WTC11 (cell line): ENCODE data around the gene RNF149. TPM values are rescaled to one million over a fixed set of nuclear protein-coding genes. Genes with fewer than 3 reads are reported as not detected.
"Not testable (repeated sequence)": the region's sequence is repeated elsewhere in the genome, so short reads cannot be mapped to it uniquely, and the experiment has no call there.

Source experiments
- ATAC-seq: fragments of 200-7000 bp; cut with Tn5 transposase; 2 replicates; pipeline ENCODE4 v1.10.0; 2021; ENCODE audit warnings: mild to moderate bottlenecking, moderate library complexity
- CTCF ChIA-PET: fragments of 300-600 bp; sonication (Branson Sonifier 250); formaldehyde crosslinking; loops from one replicate; lab custom pipeline; 2021; ENCODE audit warnings: antibody characterized with exemption; lab: Charles Lee
- POLR2A ChIA-PET: fragments of 350-600 bp; sonication (Branson Sonifier 250); formaldehyde crosslinking; loops from one replicate; lab custom pipeline; 2021; ENCODE audit warnings: antibody characterized with exemption; lab: Charles Lee
- DNase-seq: peaks from one replicate; pipeline ENCODE4 v3.0.0; 2021; ENCODE audit warnings: low spot score
- H3K27ac Mint-ChIP-seq: 2 replicates; pipeline ENCODE4 v1.8.0; 2021; ENCODE audit warnings: mixed read lengths
- H3K27me3 Mint-ChIP-seq: 2 replicates; pipeline ENCODE4 v1.8.0; 2021; ENCODE audit warnings: low read depth, mild to moderate bottlenecking, moderate library complexity, mixed read lengths
- H3K36me3 Mint-ChIP-seq: 2 replicates; pipeline ENCODE4 v1.8.0; 2021; ENCODE audit warnings: mixed read lengths
- H3K4me1 Mint-ChIP-seq: 2 replicates; pipeline ENCODE4 v1.8.0; 2022; ENCODE audit warnings: mixed read lengths
- H3K4me3 Mint-ChIP-seq: 2 replicates; pipeline ENCODE4 v1.8.0; 2021; ENCODE audit warnings: mild to moderate bottlenecking, moderate library complexity, mixed read lengths
- H3K9me3 Mint-ChIP-seq: 2 replicates; pipeline ENCODE4 v1.8.0; 2021; ENCODE audit warnings: mixed read lengths
- CBFB ChIP-seq: sonication (generic); formaldehyde crosslinking; IDR thresholded peaks from 2 replicates; pipeline ENCODE4 v1.8.1; 2022; ENCODE audit warnings: mild to moderate bottlenecking, low read depth, missing genetic modification reagents
- ELF4 ChIP-seq: sonication (generic); formaldehyde crosslinking; IDR thresholded peaks from 2 replicates; pipeline ENCODE4 v1.8.1; 2022; ENCODE audit warnings: low read depth, mild to moderate bottlenecking, moderate library complexity, missing genetic modification reagents
- ESRRA ChIP-seq: sonication (generic); formaldehyde crosslinking; IDR thresholded peaks from 2 replicates; pipeline ENCODE4 v1.8.1; 2022; ENCODE audit warnings: mild to moderate bottlenecking, missing genetic modification reagents, borderline replicate concordance
- ETV6 ChIP-seq: sonication (generic); formaldehyde crosslinking; IDR thresholded peaks from 2 replicates; pipeline ENCODE4 v1.8.1; 2022; ENCODE audit warnings: mild to moderate bottlenecking, missing genetic modification reagents
- GTF2I ChIP-seq: fragments of 250-450 bp; sonication (Bioruptor Pico); conservative IDR thresholded peaks from 2 replicates; pipeline ENCODE4 v1.4.0; 2021; ENCODE audit warnings: mild to moderate bottlenecking
- IRF2 ChIP-seq: sonication (generic); formaldehyde crosslinking; IDR thresholded peaks from 2 replicates; pipeline ENCODE4 v1.8.0; 2022; ENCODE audit warnings: low read depth, missing genetic modification reagents, borderline replicate concordance
- KAT7 ChIP-seq: sonication (generic); formaldehyde crosslinking; IDR thresholded peaks from 2 replicates; pipeline ENCODE4 v1.8.1; 2023; ENCODE audit warnings: missing genetic modification reagents, mild to moderate bottlenecking, borderline replicate concordance
- MXD4 ChIP-seq: fragments of 250-450 bp; sonication (Bioruptor Pico); IDR thresholded peaks from 2 replicates; pipeline ENCODE4 v1.8.0; 2021; ENCODE audit warnings: mild to moderate bottlenecking, moderate library complexity, borderline replicate concordance
- NFYB ChIP-seq: sonication (generic); formaldehyde crosslinking; conservative IDR thresholded peaks from 2 replicates; pipeline ENCODE4 v1.8.0; 2022; ENCODE audit warnings: low read depth, missing genetic modification reagents
- TEAD4 ChIP-seq: sonication (generic); formaldehyde crosslinking; IDR thresholded peaks from 2 replicates; pipeline ENCODE4 v1.8.0; 2022; ENCODE audit warnings: mild to moderate bottlenecking, missing genetic modification reagents
- ZBTB43 ChIP-seq: sonication (generic); formaldehyde crosslinking; IDR thresholded peaks from 2 replicates; pipeline ENCODE4 v1.8.1; 2023; ENCODE audit warnings: mild to moderate bottlenecking, missing genetic modification reagents
- ZNF396 ChIP-seq: fragments of 250-450 bp; sonication (Bioruptor Pico); IDR thresholded peaks from 2 replicates; pipeline ENCODE4 v1.8.0; 2021; ENCODE audit warnings: mild to moderate bottlenecking, moderate library complexity, borderline replicate concordance
- ZNF423 ChIP-seq: fragments of 250-450 bp; sonication (Bioruptor Pico); IDR thresholded peaks from 2 replicates; pipeline ENCODE4 v2.1.2; 2022; ENCODE audit warnings: mild to moderate bottlenecking, moderate library complexity
- total RNA-seq: library from RNA; stranded (reverse); gene quantifications from 3 replicates; pipeline ENCODE4 v1.2.3, GENCODE V29; 2021
- TF ChIP-seq, protein P1 (sequence below): fragments of 200-600 bp; IDR thresholded peaks from 2 replicates; pipeline ENCODE4 v1.8.0; 2022; ENCODE audit warnings: antibody characterized with exemption

The RNF149 gene
- total RNA-seq, 1 experiment from 2014 or later = 25.6 TPM

GRCh38 chr2:101245468-101245867 is 63.0 kb downstream of the RNF149 start:
- peaks cover 21% of the 10 kb centered on the region for H3K9me3 Mint-ChIP-seq
- POLR2A ChIA-PET, ATAC-seq, DNase-seq, CTCF ChIA-PET, H3K27ac Mint-ChIP-seq, H3K4me3 Mint-ChIP-seq, H3K36me3 Mint-ChIP-seq, H3K27me3 Mint-ChIP-seq: not testable (repeated sequence)
- peaks cover 28% of the 10 kb centered on the region for H3K4me1 Mint-ChIP-seq

- POLR2A ChIA-PET, H3K27ac Mint-ChIP-seq, H3K36me3 Mint-ChIP-seq, ATAC-seq, DNase-seq, H3K4me3 Mint-ChIP-seq, H3K27me3 Mint-ChIP-seq: not testable (repeated sequence)
- H3K9me3 Mint-ChIP-seq = peaks cover 21% of the 10 kb centered on the region
- H3K4me1 Mint-ChIP-seq = peaks cover 27% of the 10 kb centered on the region
- CTCF ChIA-PET = interaction anchor here (0.6 kb wide), 1 partner anchor 8 kb away, joined by 3 read pairs; no protein-coding TSS in a partner anchor
Measured at GRCh38 chr2:101244899-101245298, 63.6 kb downstream of the RNF149 start.

DNA sequence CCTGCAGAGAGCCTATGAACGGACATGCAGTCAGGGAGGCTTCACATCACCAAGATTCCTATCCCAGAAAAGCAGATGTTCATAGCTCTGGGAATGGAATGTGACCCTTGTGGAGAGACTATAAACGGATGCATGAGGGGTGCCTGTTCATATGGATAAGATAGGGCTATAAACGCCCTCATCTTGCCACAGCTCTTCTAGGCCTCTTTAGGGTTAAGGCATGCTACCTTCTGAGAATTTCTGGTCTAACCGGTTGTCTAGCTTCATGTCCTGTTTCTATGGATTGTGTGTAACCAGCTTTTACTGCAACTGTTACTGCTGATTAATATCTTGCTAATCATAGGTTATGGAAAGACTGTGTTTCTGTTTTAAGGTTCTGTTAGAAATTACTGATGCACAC is 64.1 kb downstream of the RNF149 start:
- H3K36me3 Mint-ChIP-seq, DNase-seq, ATAC-seq, H3K27me3 Mint-ChIP-seq, H3K27ac Mint-ChIP-seq, POLR2A ChIA-PET, H3K4me3 Mint-ChIP-seq: not testable (repeated sequence)
- CTCF ChIA-PET = interaction anchor here (0.6 kb wide), 1 partner anchor 9 kb away, joined by 3 read pairs; no protein-coding TSS in a partner anchor
- Mint-ChIP-seq H3K9me3 (peaks cover 21% of the 10 kb centered on the region), H3K4me1 (peaks cover 23% of the 10 kb centered on the region)

DNA sequence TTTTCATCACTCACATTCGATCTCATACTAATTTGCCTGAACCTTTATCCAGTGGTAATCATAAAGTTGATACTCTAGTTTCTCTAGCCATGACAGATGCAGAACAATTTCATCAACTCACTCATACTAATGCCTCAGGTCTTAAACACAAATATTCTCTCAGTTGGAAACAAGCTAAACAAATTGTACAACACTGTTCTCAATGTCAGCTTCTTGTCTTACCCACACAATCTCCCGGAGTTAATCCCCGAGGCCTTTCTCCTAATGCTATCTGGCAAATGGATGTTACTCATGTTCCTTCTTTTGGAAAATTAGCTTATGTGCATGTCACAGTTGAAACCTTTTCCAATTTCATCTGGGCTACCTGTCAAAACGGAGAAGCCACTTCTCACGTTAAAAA is 67.3 kb downstream of the RNF149 start:
- no peak for TF ChIP-seq IRF2 (CRISPR knock-in tag)
- H3K27ac Mint-ChIP-seq = no peak overlapping the region
- DNase-seq (no peak), ATAC-seq (no peak)
- peaks cover 8% of the 10 kb centered on the region for H3K36me3 Mint-ChIP-seq
- ChIA-PET POLR2A (no interaction called here), CTCF (interaction anchor here (1.2 to 1.9 kb wide), 4 partner anchors 10 to 36 kb away, joined by 3 to 15 read pairs (median 12); partner anchors contain the start of gene CNOT11)
- no peak overlapping the region for H3K4me3 Mint-ChIP-seq
- H3K27me3 Mint-ChIP-seq = no peaks in the 10 kb centered on the region
- peaks cover 18% of the 10 kb centered on the region for H3K4me1 Mint-ChIP-seq
- peaks cover 21% of the 10 kb centered on the region for H3K9me3 Mint-ChIP-seq

GRCh38 chr2:101240694-101241093 is 67.8 kb downstream of the RNF149 start:
- TF ChIP-seq, protein P1, sequence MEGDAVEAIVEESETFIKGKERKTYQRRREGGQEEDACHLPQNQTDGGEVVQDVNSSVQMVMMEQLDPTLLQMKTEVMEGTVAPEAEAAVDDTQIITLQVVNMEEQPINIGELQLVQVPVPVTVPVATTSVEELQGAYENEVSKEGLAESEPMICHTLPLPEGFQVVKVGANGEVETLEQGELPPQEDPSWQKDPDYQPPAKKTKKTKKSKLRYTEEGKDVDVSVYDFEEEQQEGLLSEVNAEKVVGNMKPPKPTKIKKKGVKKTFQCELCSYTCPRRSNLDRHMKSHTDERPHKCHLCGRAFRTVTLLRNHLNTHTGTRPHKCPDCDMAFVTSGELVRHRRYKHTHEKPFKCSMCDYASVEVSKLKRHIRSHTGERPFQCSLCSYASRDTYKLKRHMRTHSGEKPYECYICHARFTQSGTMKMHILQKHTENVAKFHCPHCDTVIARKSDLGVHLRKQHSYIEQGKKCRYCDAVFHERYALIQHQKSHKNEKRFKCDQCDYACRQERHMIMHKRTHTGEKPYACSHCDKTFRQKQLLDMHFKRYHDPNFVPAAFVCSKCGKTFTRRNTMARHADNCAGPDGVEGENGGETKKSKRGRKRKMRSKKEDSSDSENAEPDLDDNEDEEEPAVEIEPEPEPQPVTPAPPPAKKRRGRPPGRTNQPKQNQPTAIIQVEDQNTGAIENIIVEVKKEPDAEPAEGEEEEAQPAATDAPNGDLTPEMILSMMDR = 0 out of 2 replicates have a peak, but pooled peaks have one; percentile 17
- not testable (repeated sequence) for H3K27me3 Mint-ChIP-seq, DNase-seq, ATAC-seq, H3K4me3 Mint-ChIP-seq, H3K27ac Mint-ChIP-seq
- CTCF ChIA-PET = interaction anchor here (1.0 to 1.9 kb wide), 8 partner anchors 8 to 101 kb away, joined by 3 to 15 read pairs (median 6); partner anchors contain the start of gene CNOT11
- Mint-ChIP-seq H3K36me3 (peaks cover 13% of the 10 kb centered on the region), H3K4me1 (peaks cover 18% of the 10 kb centered on the region), H3K9me3 (peaks cover 25% of the 10 kb centered on the region)
- POLR2A ChIA-PET = interaction anchor here (1.3 kb wide), 1 partner anchor 11 kb away, joined by 3 read pairs; no protein-coding TSS in a partner anchor

GRCh38 chr2:101239760-101240118 is 68.8 kb downstream of the RNF149 start:
- peaks cover 33% of the 10 kb centered on the region for H3K9me3 Mint-ChIP-seq
- DNase-seq, H3K4me3 Mint-ChIP-seq, H3K27me3 Mint-ChIP-seq, H3K27ac Mint-ChIP-seq, ATAC-seq: not testable (repeated sequence)
- ChIA-PET CTCF (interaction anchor here (1.0 to 1.9 kb wide), 8 partner anchors 9 to 102 kb away, joined by 3 to 15 read pairs (median 6); partner anchors contain the start of gene CNOT11), POLR2A (interaction anchor here (1.3 kb wide), 1 partner anchor 12 kb away, joined by 3 read pairs; no protein-coding TSS in a partner anchor)
- H3K4me1 Mint-ChIP-seq = peaks cover 18% of the 10 kb centered on the region
- peaks cover 20% of the 10 kb centered on the region for H3K36me3 Mint-ChIP-seq

GRCh38 chr2:101238930-101239759 is 69.4 kb downstream of the RNF149 start:
- peaks cover 20% of the 10 kb centered on the region for H3K36me3 Mint-ChIP-seq
- ChIA-PET POLR2A (interaction anchor here (1.3 kb wide), 1 partner anchor 13 kb away, joined by 3 read pairs; no protein-coding TSS in a partner anchor), CTCF (interaction anchor here (1.1 to 1.7 kb wide), 5 partner anchors 10 to 103 kb away, joined by 3 to 9 read pairs (median 4); no protein-coding TSS in a partner anchor)
- ATAC-seq (no peak), DNase-seq (no peak)
- H3K4me1 Mint-ChIP-seq = peaks cover 18% of the 10 kb centered on the region
- H3K4me3 Mint-ChIP-seq = no peak overlapping the region
- no peak overlapping the region for H3K27ac Mint-ChIP-seq
- H3K27me3 Mint-ChIP-seq = no peaks in the 10 kb centered on the region
- peaks cover 33% of the 10 kb centered on the region for H3K9me3 Mint-ChIP-seq
- TF ChIP-seq TEAD4 = no peak
- no peak for TF ChIP-seq KAT7
- TF ChIP-seq CBFB (CRISPR knock-in tag) = no peak
- no peak for TF ChIP-seq ELF4 (CRISPR knock-in tag)
- no peak for TF ChIP-seq MXD4 (CRISPR knock-in tag)
- TF ChIP-seq ZNF396 (CRISPR knock-in tag) = no peak
- TF ChIP-seq NFYB (CRISPR knock-in tag) = no peak
- TF ChIP-seq ZBTB43 (CRISPR knock-in tag) = no peak
- no peak for TF ChIP-seq ESRRA (CRISPR knock-in tag)
- TF ChIP-seq ZNF423 = no peak
- no peak for TF ChIP-seq GTF2I
- no peak for TF ChIP-seq ETV6 (CRISPR knock-in tag)
